Neural progenitor cell (in vitro differentiated cells): ENCODE measurements around the gene ZNF140. TPM values are rescaled to one million over a fixed set of nuclear protein-coding genes. Genes with fewer than 3 reads are reported as not detected.
A peak's percentile ranks its signal among the peaks of the same experiment; 100 is the strongest.

Experiments used
- DNase-seq: peaks from one replicate; pipeline ENCODE4 v3.0.0-alpha.2; 2016; ENCODE audit warnings: low spot score
- H2AFZ ChIP-seq: fragments of 200-600 bp; sonication (generic); replicated peaks from 2 replicates; pipeline ENCODE4 v1.6.1; 2016; ENCODE audit warnings: antibody characterized with exemption
- H3F3A ChIP-seq: fragments of 200-600 bp; sonication (generic); 2 replicates; pipeline ENCODE4 v1.6.1; 2016; ENCODE audit warnings: antibody characterized with exemption, low read depth
- H3K27ac ChIP-seq: fragments of 200-600 bp; sonication (generic); 2 replicates; pipeline ENCODE4 v1.5.1; 2016; ENCODE audit warnings: mild to moderate bottlenecking
- H3K27me3 ChIP-seq: fragments of 200-600 bp; sonication (generic); 2 replicates; pipeline ENCODE4 v1.6.1; 2016; ENCODE audit warnings: mild to moderate bottlenecking, moderate library complexity
- H3K36me3 ChIP-seq: fragments of 200-600 bp; sonication (generic); 2 replicates; pipeline ENCODE4 v1.5.1; 2016
- H3K4me1 ChIP-seq: fragments of 200-600 bp; sonication (generic); 2 replicates; pipeline ENCODE4 v1.6.1; 2016; ENCODE audit warnings: mixed run types
- H3K4me2 ChIP-seq: fragments of 200-600 bp; sonication (generic); 2 replicates; pipeline ENCODE4 v1.6.1; 2016
- H3K4me3 ChIP-seq: fragments of 200-600 bp; sonication (generic); 2 replicates; pipeline ENCODE4 v1.5.1; 2016
- H3K79me2 ChIP-seq: fragments of 200-600 bp; sonication (generic); 2 replicates; pipeline ENCODE4 v1.6.1; 2016; ENCODE audit warnings: low read depth
- H3K9ac ChIP-seq: fragments of 200-600 bp; sonication (generic); 2 replicates; pipeline ENCODE4 v1.6.1; 2016
- H3K9me3 ChIP-seq: fragments of 200-600 bp; sonication (generic); 2 replicates; pipeline ENCODE4 v1.5.1; 2016; ENCODE audit warnings: low read depth
- H4K20me1 ChIP-seq: fragments of 200-600 bp; sonication (generic); 2 replicates; pipeline ENCODE4 v1.6.1; 2016; ENCODE audit warnings: low read depth
- H3K27ac Mint-ChIP-seq: 3 replicates; pipeline ENCODE4 v1.8.0; 2021; ENCODE audit warnings: mixed read lengths
- H3K27me3 Mint-ChIP-seq: 2 replicates; pipeline ENCODE4 v1.8.0; 2022; ENCODE audit warnings: low read depth, mild to moderate bottlenecking, inconsistent platforms, moderate library complexity, mixed read lengths; ENCODE audit not compliant: insufficient read depth
- H3K36me3 Mint-ChIP-seq: 3 replicates; pipeline ENCODE4 v1.8.0; 2021; ENCODE audit warnings: mixed read lengths
- H3K4me1 Mint-ChIP-seq: 3 replicates; pipeline ENCODE4 v1.8.0; 2021; ENCODE audit warnings: mixed read lengths
- H3K4me3 Mint-ChIP-seq: 3 replicates; pipeline ENCODE4 v1.8.0; 2021; ENCODE audit warnings: mild to moderate bottlenecking, moderate library complexity, mixed read lengths
- H3K9me3 Mint-ChIP-seq: 3 replicates; pipeline ENCODE4 v1.8.0; 2020; ENCODE audit warnings: mixed read lengths
- CTCF ChIP-seq: fragments of 200-600 bp; sonication (generic); IDR thresholded peaks from 2 replicates; pipeline ENCODE4 v1.5.1; 2017; ENCODE audit warnings: antibody characterized with exemption, mild to moderate bottlenecking
- EZH2 ChIP-seq: fragments of 200-600 bp; sonication (generic); IDR thresholded peaks from 2 replicates; pipeline ENCODE4 v1.6.1; 2017; ENCODE audit warnings: antibody characterized with exemption, mild to moderate bottlenecking, moderate library complexity
- EZH2phosphoT487 ChIP-seq: fragments of 200-600 bp; sonication (generic); IDR thresholded peaks from 2 replicates; pipeline ENCODE4 v1.6.1; 2017; ENCODE audit warnings: antibody characterized with exemption
- total RNA-seq: library from RNA; depleted of rRNA; stranded (reverse); fragments of >200 nt; gene quantifications from 2 replicates; pipeline ENCODE4 v1.2.3, GENCODE V29; 2015; ENCODE audit warnings: low replicate concordance

Gene ZNF140
- total RNA-seq = 24.4 and 35.3 TPM in 2 replicates

- Histone ChIP-seq H3F3A (peaks cover 7% of the 10 kb centered on the region), H3K27me3 (no peaks in the 10 kb centered on the region), H3K27ac (peak within 1 kb of the TSS; percentile 98), H3K79me2 (peaks cover 25% of the 10 kb centered on the region), H3K9ac (peak within 1 kb of the TSS; percentile 95), H3K4me1 (peaks cover 4% of the 10 kb centered on the region), H4K20me1 (no peaks in the 10 kb centered on the region), H2AFZ (peak within 1 kb of the TSS; percentile 70), H3K4me2 (peak within 1 kb of the TSS; percentile 68), H3K4me3 (peak within 1 kb of the TSS; percentile 79), H3K36me3 (peaks cover 39% of the 10 kb centered on the region), H3K9me3 (peaks cover 57% of the 10 kb centered on the region)
- H3K4me1 Mint-ChIP-seq = peaks cover 3% of the 10 kb centered on the region
- H3K4me3 Mint-ChIP-seq = no peak within 1 kb of the TSS
- H3K27me3 Mint-ChIP-seq = peaks cover 7% of the 10 kb centered on the region
- H3K27ac Mint-ChIP-seq = no peak within 1 kb of the TSS
- DNase-seq = peak; percentile 99
- TF ChIP-seq CTCF (no peak), EZH2phosphoT487 (no peak), EZH2 (no peak)
- H3K36me3 Mint-ChIP-seq = peaks cover 48% of the 10 kb centered on the region
- H3K9me3 Mint-ChIP-seq = peaks cover 69% of the 10 kb centered on the region
Observed at GRCh38 chr12:133080368-133081158, at the start of gene ZNF140. ZNF140 (plus strand) TSS chr12:133080923; CDS start chr12:133081321, 398 bp downstream.

- peaks cover 7% of the 10 kb centered on the region for H3F3A ChIP-seq
- H2AFZ ChIP-seq = peak within 1 kb of the TSS; percentile 75
- H3K9me3 Mint-ChIP-seq = peaks cover 74% of the 10 kb centered on the region
- no peaks in the 10 kb centered on the region for H3K27me3 ChIP-seq
- peaks cover 42% of the 10 kb centered on the region for H3K9me3 ChIP-seq
- peak; percentile 99 for DNase-seq
- no peaks in the 10 kb centered on the region for H3K4me1 ChIP-seq
- H3K27ac ChIP-seq = peak within 1 kb of the TSS; percentile 97
- H3K36me3 Mint-ChIP-seq = peaks cover 36% of the 10 kb centered on the region
- H3K27me3 Mint-ChIP-seq = peaks cover 4% of the 10 kb centered on the region
- H3K9ac ChIP-seq = peak within 1 kb of the TSS; percentile 90
- no peaks in the 10 kb centered on the region for H3K4me1 Mint-ChIP-seq
- H3K36me3 ChIP-seq = peaks cover 37% of the 10 kb centered on the region
- TF ChIP-seq EZH2 (no peak), EZH2phosphoT487 (no peak), CTCF (no peak)
- H3K79me2 ChIP-seq = peaks cover 50% of the 10 kb centered on the region
- peak within 1 kb of the TSS; percentile 62 for H3K4me3 ChIP-seq
- peak within 1 kb of the TSS; percentile 91 for H3K4me3 Mint-ChIP-seq
- H4K20me1 ChIP-seq = no peaks in the 10 kb centered on the region
- peak within 1 kb of the TSS; percentile 77 for H3K4me2 ChIP-seq
- H3K27ac Mint-ChIP-seq = peak within 1 kb of the TSS; percentile 98
Observed at GRCh38 chr12:133037207-133038005, 43.3 kb upstream of the ZNF140 start, which contains the start of gene ZNF84. ZNF84 (plus strand) TSS chr12:133037509; CDS start chr12:133041468, 3,959 bp downstream.

- H2AFZ ChIP-seq = no peak overlapping the region
- peaks cover 50% of the 10 kb centered on the region for H3K9me3 ChIP-seq
- Mint-ChIP-seq H3K27me3 (peaks cover 4% of the 10 kb centered on the region), H3K9me3 (peaks cover 82% of the 10 kb centered on the region), H3K4me1 (no peaks in the 10 kb centered on the region), H3K27ac (peak overlapping the region; percentile 12), H3K36me3 (peaks cover 44% of the 10 kb centered on the region), H3K4me3 (peak overlapping the region; percentile 91)
- H3F3A ChIP-seq = peaks cover 7% of the 10 kb centered on the region
- no peak overlapping the region for H3K27ac ChIP-seq
- peak overlapping the region; percentile 77 for H3K4me2 ChIP-seq
- H3K4me3 ChIP-seq = peak overlapping the region; percentile 62
- no peaks in the 10 kb centered on the region for H3K27me3 ChIP-seq
- no peaks in the 10 kb centered on the region for H3K4me1 ChIP-seq
- peaks cover 58% of the 10 kb centered on the region for H3K79me2 ChIP-seq
- no peak for TF ChIP-seq EZH2phosphoT487
- TF ChIP-seq EZH2 = no peak
- no peak for TF ChIP-seq CTCF
- H3K9ac ChIP-seq = peak overlapping the region; percentile 90
- H3K36me3 ChIP-seq = peaks cover 44% of the 10 kb centered on the region
- H4K20me1 ChIP-seq = no peaks in the 10 kb centered on the region
- DNase-seq = no peak
Observed at GRCh38 chr12:133038118-133038709, 42.5 kb upstream of the ZNF140 start.
